HG03045 (cell line): ENCODE measurements around the gene CSNK2A1.
A peak's percentile ranks its signal among the peaks of the same experiment; 100 is the strongest.
"Not testable (repeated sequence)": the region's sequence is repeated elsewhere in the genome, so short reads cannot be mapped to it uniquely, and the experiment has no call there.

Experiments used
- ATAC-seq: cut with Tn5 transposase; IDR thresholded peaks from one replicate; pipeline ENCODE4 v1.9.1; 2021; ENCODE audit warnings: mild to moderate bottlenecking, moderate library complexity; ENCODE audit not compliant: unreplicated experiment

CSNK2A1 gene

GRCh38 chr20:543369-544152 lies at the start of gene CSNK2A1:
CSNK2A1 (minus strand) TSS chr20:543790; CDS start chr20:508551, 35,239 bp downstream.
- peak; percentile 95 for ATAC-seq

- no peak for ATAC-seq
Measured at GRCh38 chr20:592506-592905, 48.9 kb upstream of the CSNK2A1 start.

- ATAC-seq: no peak
Measured at GRCh38 chr20:591941-592340, 48.4 kb upstream of the CSNK2A1 start.

- peak; percentile 74 for ATAC-seq
Measured at GRCh38 chr20:588932-589672, 45.5 kb upstream of the CSNK2A1 start.

- ATAC-seq: no peak
Measured at GRCh38 chr20:588476-588875, 44.9 kb upstream of the CSNK2A1 start.

GRCh38 chr20:584971-585301 lies 41.3 kb upstream of the CSNK2A1 start:
- no peak for ATAC-seq

- ATAC-seq: no peak
Measured at GRCh38 chr20:584161-584970, 40.8 kb upstream of the CSNK2A1 start.

GRCh38 chr20:582204-582603 lies 38.6 kb upstream of the CSNK2A1 start:
- no peak for ATAC-seq

GRCh38 chr20:578940-579690 lies 35.5 kb upstream of the CSNK2A1 start:
- ATAC-seq: not testable (repeated sequence)

GRCh38 chr20:577167-577791 lies 33.7 kb upstream of the CSNK2A1 start:
- ATAC-seq: no peak

GRCh38 chr20:576156-576555 lies 32.6 kb upstream of the CSNK2A1 start:
- ATAC-seq: no peak

- no peak for ATAC-seq
Measured at GRCh38 chr20:575230-575629, 31.6 kb upstream of the CSNK2A1 start.

- ATAC-seq: no peak
Measured at GRCh38 chr20:574297-574942, 30.8 kb upstream of the CSNK2A1 start.

- ATAC-seq: no peak
Measured at GRCh38 chr20:573414-574296, 30.1 kb upstream of the CSNK2A1 start.

GRCh38 chr20:572727-573126 lies 29.1 kb upstream of the CSNK2A1 start:
- ATAC-seq: no peak

GRCh38 chr20:571754-572441 lies 28.3 kb upstream of the CSNK2A1 start:
- no peak for ATAC-seq

GRCh38 chr20:568673-569415 lies 25.3 kb upstream of the CSNK2A1 start:
- ATAC-seq: no peak
